NCI-H2227 treated with DMSO at 0.1 percent for 48 hours (cell line): ENCODE results near the gene CXCL10.

ENCODE experiments used
- DNase-seq: peaks from one replicate; lab custom pipeline; 2025; lab: John Stamatoyannopoulos, UW

CXCL10 gene

GRCh38 chr4:75992462-75992861, 30.8 kb downstream of the CXCL10 start:
- DNase-seq: no peak

- no peak for DNase-seq
These were observed 33.3 kb downstream of the CXCL10 start for GRCh38 chr4:75989846-75990528.

GRCh38 chr4:75985116-75985515, 38.2 kb downstream of the CXCL10 start:
- no peak for DNase-seq

GRCh38 chr4:75980576-75980975, 42.7 kb downstream of the CXCL10 start:
- DNase-seq: no peak

- no peak for DNase-seq
These were observed 47.1 kb downstream of the CXCL10 start for GRCh38 chr4:75976177-75976576.

GRCh38 chr4:75973766-75974165, 49.5 kb downstream of the CXCL10 start:
- no peak for DNase-seq
